GM19240 (cell line): ENCODE data around the gene QRICH1.
A peak's percentile ranks its signal among the peaks of the same experiment; 100 is the strongest.

Experiments
- DNase-seq: peaks from one replicate; pipeline ENCODE4 v3.0.0; 2011; ENCODE audit warnings: low spot score; ENCODE audit not compliant: insufficient read length

QRICH1 gene

GRCh38 chr3:49032646-49033304 lies 61.1 kb downstream of the QRICH1 start:
- no peak for DNase-seq

GRCh38 chr3:49030321-49030720 lies 63.5 kb downstream of the QRICH1 start:
- DNase-seq: no peak

- DNase-seq: no peak
Measured at GRCh38 chr3:49029563-49029884, 64.3 kb downstream of the QRICH1 start.

- DNase-seq: peak; percentile 58
Measured at GRCh38 chr3:49028673-49029562, 65.0 kb downstream of the QRICH1 start, which contains the start of gene IMPDH2. IMPDH2 (minus strand) TSS chr3:49029398; CDS start chr3:49029350, 48 bp downstream.

GRCh38 chr3:49028298-49028672 lies 65.6 kb downstream of the QRICH1 start:
- DNase-seq: no peak

- no peak for DNase-seq
Measured at GRCh38 chr3:49027634-49028033, 66.2 kb downstream of the QRICH1 start.

GRCh38 chr3:49026536-49026935 lies 67.3 kb downstream of the QRICH1 start:
- DNase-seq: no peak

GRCh38 chr3:49025793-49026520 lies 67.9 kb downstream of the QRICH1 start:
- DNase-seq: no peak

- DNase-seq: no peak
Measured at GRCh38 chr3:49025005-49025792, 68.7 kb downstream of the QRICH1 start.

GRCh38 chr3:49024449-49024848 lies 69.4 kb downstream of the QRICH1 start:
- no peak for DNase-seq

GRCh38 chr3:49023775-49024174 lies 70.1 kb downstream of the QRICH1 start:
- DNase-seq: no peak

- DNase-seq: no peak
Measured at GRCh38 chr3:49022688-49023171, 71.1 kb downstream of the QRICH1 start.

- peak; percentile 41 for DNase-seq
Measured at GRCh38 chr3:49021813-49022687, 71.8 kb downstream of the QRICH1 start, which contains the start of gene NDUFAF3. NDUFAF3 (plus strand) TSS chr3:49022121; CDS start chr3:49022145, 24 bp downstream.

GRCh38 chr3:49021213-49021812 lies 72.6 kb downstream of the QRICH1 start:
- peak; percentile 83 for DNase-seq

GRCh38 chr3:49020330-49021212 lies 73.3 kb downstream of the QRICH1 start:
- no peak for DNase-seq

GRCh38 chr3:49019941-49020329 lies 73.9 kb downstream of the QRICH1 start:
- DNase-seq: no peak

GRCh38 chr3:49018707-49019006 lies 75.2 kb downstream of the QRICH1 start:
- DNase-seq: no peak

GRCh38 chr3:49017971-49018706 lies 75.7 kb downstream of the QRICH1 start, which contains the start of gene DALRD3:
DALRD3 (minus strand) TSS chr3:49018580; CDS start chr3:49018564, 16 bp downstream.
- no peak for DNase-seq
